GM12864 (cell line): Measurements from ENCODE around the gene IRS2.

ENCODE experiments used
- DNase-seq: peaks from one replicate; pipeline ENCODE4 v3.0.0-alpha.2; 2011; ENCODE audit warnings: low read depth
- H3K4me3 ChIP-seq: 2 replicates; pipeline ENCODE4 v1.5.1; 2011; ENCODE audit warnings: mild to moderate bottlenecking, low read depth, low read length, control low read depth
- TF ChIP-seq, protein P1 (sequence below): IDR thresholded peaks from 2 replicates; pipeline ENCODE4 v1.5.1; 2011; ENCODE audit warnings: low read depth, mild to moderate bottlenecking, moderate library complexity, low read length, control low read depth, inconsistent platforms; ENCODE audit errors: missing control alignments

IRS2 gene

DNA sequence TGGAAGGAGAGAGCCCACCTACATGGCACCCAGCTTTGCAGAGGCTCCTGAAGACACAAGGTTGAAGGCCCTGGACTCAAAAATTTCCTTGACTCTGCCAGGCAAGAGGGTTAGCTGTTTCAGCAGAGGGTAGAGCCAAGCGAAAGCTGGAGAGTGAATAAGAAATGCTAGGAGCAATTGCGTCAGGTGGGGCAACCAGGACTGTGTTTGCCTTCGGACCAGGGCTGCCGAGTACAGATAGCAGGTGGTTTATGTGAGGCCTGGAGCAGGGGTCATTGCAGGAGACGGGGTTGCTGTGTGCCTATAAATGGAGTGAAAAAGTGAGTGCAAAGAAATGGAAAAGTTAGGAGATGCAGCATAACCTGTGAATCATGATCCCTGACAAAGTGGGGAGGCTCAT is 59.1 kb downstream of the IRS2 start:
- no peak overlapping the region for H3K4me3 ChIP-seq
- no peak for DNase-seq
- TF ChIP-seq, protein P1, sequence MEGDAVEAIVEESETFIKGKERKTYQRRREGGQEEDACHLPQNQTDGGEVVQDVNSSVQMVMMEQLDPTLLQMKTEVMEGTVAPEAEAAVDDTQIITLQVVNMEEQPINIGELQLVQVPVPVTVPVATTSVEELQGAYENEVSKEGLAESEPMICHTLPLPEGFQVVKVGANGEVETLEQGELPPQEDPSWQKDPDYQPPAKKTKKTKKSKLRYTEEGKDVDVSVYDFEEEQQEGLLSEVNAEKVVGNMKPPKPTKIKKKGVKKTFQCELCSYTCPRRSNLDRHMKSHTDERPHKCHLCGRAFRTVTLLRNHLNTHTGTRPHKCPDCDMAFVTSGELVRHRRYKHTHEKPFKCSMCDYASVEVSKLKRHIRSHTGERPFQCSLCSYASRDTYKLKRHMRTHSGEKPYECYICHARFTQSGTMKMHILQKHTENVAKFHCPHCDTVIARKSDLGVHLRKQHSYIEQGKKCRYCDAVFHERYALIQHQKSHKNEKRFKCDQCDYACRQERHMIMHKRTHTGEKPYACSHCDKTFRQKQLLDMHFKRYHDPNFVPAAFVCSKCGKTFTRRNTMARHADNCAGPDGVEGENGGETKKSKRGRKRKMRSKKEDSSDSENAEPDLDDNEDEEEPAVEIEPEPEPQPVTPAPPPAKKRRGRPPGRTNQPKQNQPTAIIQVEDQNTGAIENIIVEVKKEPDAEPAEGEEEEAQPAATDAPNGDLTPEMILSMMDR: no peak

DNA sequence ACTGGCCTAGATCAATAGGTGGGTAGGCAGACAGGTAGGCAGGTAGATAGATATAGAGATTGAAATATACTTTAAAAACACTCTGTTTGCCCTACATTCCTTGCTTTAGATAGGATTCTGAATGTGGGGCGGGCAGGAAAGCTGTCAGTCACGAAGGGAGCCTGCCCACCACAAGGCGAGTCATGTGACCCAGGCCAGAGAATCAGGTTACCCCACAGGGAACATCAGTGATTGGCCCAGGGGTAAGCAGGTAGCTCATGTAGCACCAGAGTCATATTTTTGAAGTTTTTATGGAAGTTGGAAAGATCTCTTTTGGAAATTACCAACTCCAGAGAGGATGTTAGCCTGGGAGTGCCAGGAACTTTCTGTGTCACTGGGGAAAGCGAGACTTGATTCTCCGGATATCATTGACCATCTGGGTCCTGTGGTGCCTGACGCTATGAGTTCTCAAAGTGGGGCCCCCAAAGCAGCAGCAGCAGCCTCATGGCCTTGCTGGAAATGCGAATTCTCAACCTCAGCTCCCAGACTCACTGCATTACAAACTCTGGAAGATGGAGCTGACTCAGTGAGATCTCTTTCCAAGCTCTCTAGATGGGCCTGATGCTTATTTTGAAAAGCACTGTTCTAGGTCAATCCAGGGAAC is 60.3 kb downstream of the IRS2 start:
- TF ChIP-seq, protein P1: no peak
- H3K4me3 ChIP-seq: no peak overlapping the region
- DNase-seq: no peak

DNA sequence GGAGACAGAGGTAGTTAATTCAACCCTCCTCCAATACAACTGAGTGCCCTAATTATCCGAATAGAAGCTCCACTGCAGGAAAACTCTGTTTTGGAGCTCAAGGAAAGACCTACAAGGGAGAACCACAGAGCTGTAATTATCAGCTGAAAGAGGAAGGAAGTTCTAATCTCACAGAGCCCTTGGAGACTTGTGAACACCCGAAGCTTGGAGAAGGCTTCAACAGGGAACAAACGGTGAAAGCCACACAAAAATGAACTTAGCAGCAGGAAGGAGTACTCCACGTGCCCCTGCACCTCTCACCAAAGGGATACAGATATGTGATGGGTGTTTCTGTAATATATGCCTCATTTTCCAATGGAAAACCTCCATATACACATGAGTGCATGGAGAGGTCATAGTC is 61.1 kb downstream of the IRS2 start:
- H3K4me3 ChIP-seq: no peak overlapping the region
- DNase-seq: no peak
- TF ChIP-seq, protein P1: no peak

DNA sequence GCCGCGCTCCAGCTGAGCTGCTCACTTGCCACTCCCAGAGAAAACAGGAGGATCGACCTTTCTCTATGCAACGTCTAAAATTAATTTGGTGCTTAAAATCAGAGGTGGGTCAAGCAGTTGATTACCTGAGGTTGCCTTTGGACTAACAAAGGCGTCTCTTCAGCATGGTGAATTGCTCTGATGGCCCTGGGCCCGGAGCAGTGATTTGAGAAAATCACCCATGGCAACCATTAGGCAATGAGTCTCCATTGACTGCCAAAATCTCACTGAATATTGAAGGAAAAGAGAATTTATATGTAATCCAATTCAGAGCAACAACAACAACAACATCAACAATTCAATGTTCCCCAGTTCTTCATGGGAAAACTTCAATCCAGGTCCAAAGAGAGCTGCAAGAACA is 61.8 kb downstream of the IRS2 start:
- H3K4me3 ChIP-seq: no peak overlapping the region
- DNase-seq: no peak
- TF ChIP-seq, protein P1: no peak

DNA sequence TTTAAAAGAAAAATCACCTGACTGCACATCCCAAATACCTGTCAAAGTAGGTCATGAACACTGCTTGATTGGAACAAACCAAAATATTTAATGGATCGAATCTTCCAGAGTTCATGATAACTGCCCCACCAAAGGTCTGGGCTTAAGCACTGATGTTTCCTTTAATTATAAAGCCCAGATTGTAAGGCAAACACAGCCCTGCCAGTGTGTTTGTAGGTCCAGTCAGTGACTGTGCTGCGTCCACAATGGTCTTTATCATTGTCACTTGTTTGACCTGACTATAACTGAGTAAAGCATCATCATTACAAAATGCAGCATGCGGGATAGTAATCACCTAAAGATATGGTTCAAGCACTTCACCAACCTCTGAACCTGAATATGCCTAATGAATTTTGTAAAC is 63.3 kb downstream of the IRS2 start:
- no peak overlapping the region for H3K4me3 ChIP-seq
- TF ChIP-seq, protein P1: no peak
- DNase-seq: no peak

DNA sequence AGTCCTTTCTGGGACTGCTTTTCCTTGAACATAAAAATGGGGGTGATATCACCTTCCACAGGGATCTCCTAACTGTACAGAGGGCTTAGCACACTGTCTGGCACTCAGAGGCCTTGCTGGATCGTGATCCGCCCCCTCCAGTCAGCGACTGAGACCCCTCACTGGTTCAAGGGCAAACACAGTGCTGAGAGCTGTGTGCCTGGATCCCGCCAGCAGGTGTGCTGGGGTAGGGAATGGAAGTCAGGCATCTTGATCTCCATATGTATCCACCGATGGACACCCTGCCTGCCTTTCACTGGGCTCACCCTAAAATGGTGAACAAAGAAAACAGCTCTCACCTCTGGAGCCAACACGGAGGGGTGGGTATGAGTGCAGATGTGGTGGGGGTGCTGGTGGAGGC is 64.3 kb downstream of the IRS2 start:
- TF ChIP-seq, protein P1: no peak
- DNase-seq: no peak
- H3K4me3 ChIP-seq: no peak overlapping the region

DNA sequence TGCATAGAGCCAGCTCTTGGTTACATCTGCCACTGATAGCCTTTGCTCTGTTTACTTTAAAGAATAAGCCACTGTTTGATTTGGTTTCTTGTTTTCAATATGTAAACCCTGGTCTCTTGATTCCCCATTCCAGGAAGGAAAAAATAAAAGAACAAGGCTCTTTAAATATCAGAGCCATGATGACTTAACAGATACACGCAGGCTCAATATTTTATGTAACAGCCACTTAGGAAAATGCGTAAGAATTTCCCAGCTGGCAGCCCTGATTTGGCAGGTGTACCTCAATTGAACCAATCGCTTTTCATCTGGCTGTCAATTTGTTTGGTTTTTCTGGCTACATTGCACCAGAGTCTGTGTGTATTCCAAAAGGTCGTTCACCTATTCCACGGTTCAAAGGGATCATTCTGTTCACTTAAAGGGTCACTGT is 65.6 kb downstream of the IRS2 start:
- DNase-seq: no peak
- TF ChIP-seq, protein P1: no peak
- no peak overlapping the region for H3K4me3 ChIP-seq
